CD1c-positive myeloid dendritic cell (primary cell): Measurements from ENCODE around the gene CHRNB4.
A peak's percentile ranks its signal among the peaks of the same experiment; 100 is the strongest.
"Not testable (repeated sequence)": the region's sequence is repeated elsewhere in the genome, so short reads cannot be mapped to it uniquely, and the experiment has no call there.

ENCODE experiments used
- DNase-seq: peaks from one replicate; pipeline ENCODE4 v3.0.0-alpha.2; 2016; ENCODE audit errors: extremely low spot score

CHRNB4 gene, protein sequence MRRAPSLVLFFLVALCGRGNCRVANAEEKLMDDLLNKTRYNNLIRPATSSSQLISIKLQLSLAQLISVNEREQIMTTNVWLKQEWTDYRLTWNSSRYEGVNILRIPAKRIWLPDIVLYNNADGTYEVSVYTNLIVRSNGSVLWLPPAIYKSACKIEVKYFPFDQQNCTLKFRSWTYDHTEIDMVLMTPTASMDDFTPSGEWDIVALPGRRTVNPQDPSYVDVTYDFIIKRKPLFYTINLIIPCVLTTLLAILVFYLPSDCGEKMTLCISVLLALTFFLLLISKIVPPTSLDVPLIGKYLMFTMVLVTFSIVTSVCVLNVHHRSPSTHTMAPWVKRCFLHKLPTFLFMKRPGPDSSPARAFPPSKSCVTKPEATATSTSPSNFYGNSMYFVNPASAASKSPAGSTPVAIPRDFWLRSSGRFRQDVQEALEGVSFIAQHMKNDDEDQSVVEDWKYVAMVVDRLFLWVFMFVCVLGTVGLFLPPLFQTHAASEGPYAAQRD

DNA sequence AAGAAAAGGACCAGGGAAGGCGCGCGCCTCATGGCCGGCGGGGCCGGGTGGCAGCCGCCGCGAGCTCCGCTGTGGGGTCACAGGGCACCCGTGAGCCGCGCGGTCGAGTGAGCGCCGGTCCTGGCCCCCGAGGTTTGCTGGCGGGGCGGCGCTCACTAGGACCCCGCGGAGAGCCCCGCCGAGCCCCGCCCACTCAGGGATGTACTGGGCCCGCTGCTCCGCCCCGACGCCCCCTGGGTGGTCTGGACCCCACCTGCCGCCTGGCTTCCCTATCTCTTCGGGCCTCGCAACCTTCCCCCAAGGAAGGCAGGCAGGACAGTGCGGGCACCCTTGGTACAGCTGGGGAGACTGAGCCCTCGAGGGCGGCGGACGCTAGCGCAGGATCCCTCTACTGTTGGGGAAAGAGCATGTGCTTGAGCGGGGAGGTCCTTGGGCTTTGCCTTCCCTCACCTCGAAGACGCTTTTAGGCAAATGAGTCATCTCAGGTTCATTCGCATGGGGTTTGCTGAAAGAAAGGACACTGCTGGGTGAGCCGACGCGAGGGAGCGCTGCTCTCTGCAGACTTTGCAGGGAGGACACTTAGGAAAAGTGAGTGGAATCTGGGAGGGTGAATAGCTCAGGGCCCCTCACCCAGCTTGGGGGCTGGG, at the start of gene CHRNB4:
CHRNB4 (minus strand) TSS at position 109 of the 647 bp plus-strand sequence; CDS start at position 32, 77 bp downstream.
- no peak for DNase-seq

DNA sequence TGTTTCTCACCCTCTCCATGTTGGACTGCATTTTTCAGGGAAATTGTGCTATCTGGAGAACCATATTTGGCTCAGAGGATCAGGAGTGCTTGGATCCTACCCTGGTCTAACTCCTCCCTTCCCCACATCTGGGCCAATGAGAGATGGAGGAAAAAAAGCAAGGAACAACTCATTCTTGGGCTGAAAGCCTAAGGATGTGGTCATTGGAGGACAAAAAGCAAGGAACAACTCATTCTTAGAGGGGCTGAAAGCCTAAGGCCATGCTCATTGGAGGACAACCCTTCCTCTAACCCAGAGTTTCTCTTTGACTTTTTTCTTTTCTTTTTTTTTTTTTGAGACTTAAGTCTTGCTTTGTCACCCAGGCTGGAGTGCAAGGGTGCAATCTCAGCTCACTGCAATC, 48.6 kb upstream of the CHRNB4 start:
- DNase-seq: no peak

GRCh38 chr15:78685925-78686324, 44.9 kb upstream of the CHRNB4 start:
- DNase-seq: no peak

DNA sequence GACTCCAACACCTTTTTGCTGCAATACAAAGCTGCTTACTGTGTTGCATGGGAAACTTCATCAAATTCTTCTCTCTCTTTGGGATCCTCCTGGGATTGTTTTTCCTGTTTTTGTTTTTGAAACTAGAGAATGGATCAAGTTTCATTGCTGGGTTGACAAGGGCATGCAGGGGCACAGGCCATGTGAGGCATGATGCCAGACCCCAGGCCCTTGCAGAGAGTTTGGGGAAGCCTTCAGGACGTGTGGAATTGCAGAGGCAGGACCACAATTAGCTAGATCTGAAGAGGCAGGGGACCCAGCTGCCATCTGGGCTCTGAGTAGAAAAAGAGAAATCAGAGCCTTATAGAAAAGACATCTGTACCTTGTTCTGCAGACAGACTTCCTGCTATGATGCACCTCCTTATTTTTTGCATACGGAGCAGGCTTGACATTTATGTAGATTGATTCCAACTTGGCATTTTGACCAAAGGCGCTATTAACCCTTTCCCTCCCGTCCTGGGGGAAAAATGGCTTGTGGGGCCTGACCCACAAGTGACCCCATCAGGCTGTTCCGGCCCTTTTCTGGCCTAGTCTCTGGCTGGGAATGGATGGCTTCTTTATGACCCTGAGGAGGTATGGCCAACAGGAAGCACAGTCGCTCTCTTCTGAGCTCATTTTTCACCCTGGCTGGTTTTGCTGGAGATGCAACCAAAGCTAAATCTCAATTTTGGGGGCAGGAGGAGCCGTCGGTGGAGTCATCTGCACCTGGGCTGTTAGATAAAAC, 44.3 kb upstream of the CHRNB4 start:
- DNase-seq: no peak

DNA sequence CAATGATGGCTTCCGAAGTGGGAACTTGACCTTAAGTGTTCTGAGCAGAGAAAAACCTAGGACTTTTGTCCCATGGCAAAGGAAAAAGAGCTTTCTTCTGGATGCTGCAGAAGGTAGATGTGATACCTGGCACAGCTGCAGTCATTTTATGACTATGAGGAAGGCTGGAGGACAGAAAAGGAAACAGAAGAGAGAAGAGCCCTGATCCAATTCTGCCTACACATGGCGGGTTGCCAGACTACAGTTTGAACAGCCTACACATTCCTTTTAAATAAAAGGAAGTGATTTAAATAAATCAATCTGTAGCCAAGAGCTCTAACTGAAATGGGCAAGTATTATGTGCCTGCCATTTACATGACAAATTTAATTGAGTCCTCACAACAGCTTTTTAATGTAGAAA, 43.6 kb upstream of the CHRNB4 start:
- DNase-seq: peak; percentile 55

- DNase-seq: not testable (repeated sequence)
These were observed 42.6 kb upstream of the CHRNB4 start for GRCh38 chr15:78683599-78683998.

DNA sequence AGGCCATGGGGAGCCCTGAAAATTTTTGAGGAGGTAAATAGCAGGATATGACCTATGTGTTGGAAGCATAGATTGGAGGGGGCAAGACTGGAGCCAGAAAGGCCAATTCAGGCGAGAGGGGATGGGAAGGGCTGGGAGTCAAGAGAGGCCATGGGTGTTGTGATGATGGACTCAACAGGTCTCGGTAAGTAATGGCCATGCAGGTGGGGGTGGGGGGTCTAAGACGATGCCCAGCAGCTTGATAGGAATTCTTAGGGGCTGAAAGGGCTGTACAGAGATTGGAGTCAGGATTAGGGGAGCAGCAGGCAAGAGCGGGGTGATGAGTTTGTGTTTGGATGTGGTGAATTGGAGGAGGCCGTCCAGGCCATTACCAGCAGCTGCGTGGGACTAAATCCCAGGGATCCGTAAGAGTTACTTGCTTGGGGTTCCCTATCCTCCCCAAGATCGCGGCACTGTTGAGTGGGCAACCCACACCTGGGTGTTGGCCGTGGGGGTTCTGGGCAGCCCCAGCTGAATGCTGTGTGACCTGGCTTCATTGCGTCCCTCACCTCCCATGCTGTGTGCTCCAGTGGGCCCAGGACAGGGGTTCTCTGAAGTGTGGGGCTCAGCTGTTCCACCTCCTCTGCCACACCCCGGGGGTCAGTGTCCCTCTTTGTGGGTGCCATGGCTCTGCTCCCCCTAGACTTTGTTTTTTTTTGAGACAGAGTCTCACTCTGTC, 41.8 kb upstream of the CHRNB4 start:
- no peak for DNase-seq

- DNase-seq: peak; percentile 30
These were observed 41.1 kb upstream of the CHRNB4 start for GRCh38 chr15:78682004-78682651.

DNA sequence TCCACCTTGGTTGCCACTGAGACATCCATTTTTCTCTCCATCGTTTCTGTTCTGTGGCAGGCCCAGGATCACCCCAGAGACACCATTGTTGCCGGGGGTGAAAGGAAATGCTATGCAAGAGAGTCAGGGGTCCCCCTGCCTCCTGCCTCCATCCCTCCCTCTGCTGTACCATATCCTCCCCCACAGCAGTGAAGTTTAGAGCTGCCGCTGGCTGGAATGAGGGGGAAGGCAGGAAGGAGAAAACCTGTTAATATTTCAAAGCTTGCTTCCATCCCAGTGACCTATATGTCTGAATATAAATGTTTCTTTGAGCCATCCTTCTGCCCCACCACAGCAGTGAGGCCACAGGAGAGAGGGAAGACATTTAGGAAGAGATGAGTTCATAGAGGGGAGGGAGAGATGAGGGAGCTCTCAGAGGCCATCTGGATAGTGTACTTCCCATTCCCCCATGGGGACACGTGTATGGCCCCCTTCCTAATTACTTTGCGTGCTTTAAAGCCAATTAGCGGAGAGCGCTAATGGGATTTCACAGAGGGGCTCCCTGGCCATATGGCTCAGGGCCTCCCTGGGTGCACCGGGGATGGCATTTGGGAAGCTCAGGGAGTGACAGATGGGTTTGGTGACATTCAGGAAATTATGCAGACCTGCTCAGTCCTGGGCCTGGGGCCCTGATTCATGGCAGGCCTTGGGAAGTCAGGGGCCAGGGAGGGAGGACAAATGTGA, 40.4 kb upstream of the CHRNB4 start:
- no peak for DNase-seq

- peak; percentile 77 for DNase-seq
These were observed 39.5 kb upstream of the CHRNB4 start for GRCh38 chr15:78680431-78681075.

DNA sequence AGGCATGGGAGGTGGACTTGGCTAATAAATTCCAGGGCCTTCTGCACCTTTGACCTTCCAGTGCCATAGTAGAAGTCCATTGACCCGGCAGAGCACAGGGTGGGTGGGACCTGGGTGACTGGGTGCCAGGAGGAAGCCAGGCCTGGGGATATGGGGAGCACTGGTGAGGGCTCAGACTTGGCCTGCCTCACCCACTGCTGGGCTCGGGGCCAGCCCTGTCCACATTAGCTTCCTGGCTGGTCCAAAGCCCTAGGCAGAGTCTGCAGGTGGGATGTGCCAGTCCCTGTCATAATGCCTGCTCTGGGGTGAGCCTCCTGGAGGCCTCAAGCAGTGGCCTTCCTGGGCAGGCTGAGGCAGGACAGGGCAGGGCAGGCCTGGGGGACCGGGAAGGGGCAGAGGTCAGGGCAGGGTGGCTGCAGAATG, 38.1 kb upstream of the CHRNB4 start:
- DNase-seq: no peak

GRCh38 chr15:78676424-78677110, 35.6 kb upstream of the CHRNB4 start:
- DNase-seq: no peak

DNA sequence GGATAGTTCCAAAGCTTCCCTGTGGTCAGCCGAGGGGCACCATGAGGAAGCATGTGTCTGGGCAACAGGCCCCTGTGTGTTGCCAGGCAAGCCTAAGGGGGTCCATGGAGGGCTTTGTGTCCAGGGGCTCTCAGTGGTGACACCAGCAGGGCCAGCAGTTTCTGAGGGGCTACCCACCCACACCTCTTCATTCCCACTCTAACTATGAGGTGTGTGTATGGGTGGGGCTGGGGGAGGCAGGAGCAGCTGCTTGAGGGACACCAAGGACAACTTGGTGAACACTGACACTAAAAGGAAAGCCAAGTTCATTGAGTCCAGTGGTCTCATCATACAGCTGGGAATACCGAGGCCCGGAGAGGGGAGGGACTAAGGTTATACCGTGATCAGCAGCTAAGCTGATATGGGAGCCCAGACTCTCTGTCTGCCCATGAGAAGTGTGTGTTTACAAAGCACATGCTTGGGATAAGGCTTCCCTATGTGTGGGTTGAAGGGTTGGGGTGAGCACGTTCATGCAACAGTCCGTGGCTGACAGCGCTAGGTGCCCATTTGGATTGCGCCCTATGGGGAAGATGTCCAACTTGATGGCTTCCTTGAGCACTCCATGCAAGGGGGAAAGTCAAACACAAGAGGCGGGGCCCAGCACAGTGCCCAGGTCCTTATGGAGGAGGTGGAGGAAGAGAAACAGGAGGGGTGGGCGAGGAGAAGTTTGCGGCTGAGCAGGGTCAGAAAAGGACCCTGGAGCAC, 34.8 kb upstream of the CHRNB4 start:
- DNase-seq: no peak

GRCh38 chr15:78675206-78675605, 34.2 kb upstream of the CHRNB4 start:
- no peak for DNase-seq

DNA sequence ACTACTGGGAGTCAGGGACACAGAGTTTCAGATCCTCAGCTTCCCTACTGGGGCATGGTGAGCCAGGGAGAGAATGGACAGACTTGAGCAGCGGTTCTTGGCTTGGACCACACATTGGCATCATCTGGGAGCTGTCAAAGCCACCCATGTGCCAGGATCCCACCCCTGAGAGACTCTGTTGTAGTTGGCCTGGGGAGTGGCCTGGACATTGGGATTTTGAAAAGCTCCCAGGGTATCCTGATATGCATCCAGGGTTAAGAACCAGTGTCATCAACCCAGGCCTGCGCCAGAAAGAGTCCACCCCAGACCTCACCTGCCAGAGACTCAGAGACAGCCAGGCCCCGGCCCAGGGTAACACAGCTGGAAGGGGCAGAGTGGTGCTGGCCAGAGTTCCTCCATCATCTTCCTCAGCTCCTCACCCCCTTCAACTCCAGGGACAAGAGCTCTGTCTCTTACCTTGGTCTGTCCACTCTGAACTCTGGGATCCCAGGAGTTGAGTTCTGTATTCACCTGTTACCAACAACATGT, 33.0 kb upstream of the CHRNB4 start:
- DNase-seq: no peak

DNA sequence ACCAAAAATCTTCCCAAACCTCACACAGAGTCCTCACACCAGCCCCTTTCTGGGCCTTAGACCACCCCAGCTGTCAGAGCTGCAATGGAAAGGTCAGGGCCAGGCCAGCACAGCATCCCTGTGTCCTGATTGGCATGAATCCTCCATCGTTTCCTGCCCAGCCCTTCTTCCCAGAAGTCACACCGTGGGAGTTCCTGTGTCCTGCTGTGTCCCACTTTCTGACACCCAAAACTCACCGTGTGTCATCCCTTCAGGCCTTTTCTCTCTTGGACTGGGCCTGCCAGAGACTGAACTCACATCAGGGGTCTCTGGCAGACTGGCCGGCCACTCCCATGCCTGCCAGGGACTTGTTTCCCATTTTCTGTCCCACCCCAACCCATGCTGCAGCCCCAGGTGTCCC, 32.5 kb upstream of the CHRNB4 start:
- DNase-seq: no peak

DNA sequence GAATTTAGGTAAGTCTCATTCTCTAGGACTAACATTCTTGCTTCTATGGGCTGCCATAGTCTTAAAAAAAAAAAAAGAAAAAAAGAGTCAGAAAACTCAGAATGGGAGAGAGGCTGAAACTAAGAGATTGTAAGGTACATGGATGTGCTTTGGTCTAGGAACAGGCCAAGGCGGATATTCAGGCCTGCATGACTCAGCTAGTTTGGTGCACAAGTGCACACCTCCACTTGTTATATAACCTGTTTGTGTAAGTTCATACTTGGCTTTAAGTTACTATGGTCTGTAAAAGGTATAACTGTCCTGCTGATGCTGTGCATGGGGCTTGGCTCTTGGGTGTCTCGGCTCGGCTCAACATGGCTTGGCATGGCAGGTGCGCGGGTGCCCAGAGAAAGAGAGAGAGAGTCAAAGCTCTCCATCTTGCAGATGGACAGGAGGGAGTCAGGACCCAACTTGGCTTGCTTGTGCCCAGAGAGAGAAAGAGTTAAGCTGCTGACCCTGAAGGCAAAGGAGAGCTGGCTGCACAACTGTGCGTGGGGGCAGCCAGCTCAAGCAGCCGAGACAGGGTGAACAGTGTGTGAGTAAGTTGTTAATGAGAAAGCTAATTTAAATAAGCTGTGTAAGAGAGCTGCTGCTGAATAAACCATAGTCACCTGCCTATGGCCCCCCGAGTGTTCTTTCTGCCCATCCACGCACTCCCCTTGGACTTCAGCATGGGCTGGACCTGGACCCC, 31.4 kb upstream of the CHRNB4 start:
- DNase-seq: no peak
